Central memory CD8-positive, alpha-beta T cell (primary cell): ENCODE data around the gene ZBTB40.

ENCODE experiments used
- ATAC-seq: fragments of 150-1000 bp; cut with Tn5 transposase; replicated peaks from 2 replicates; pipeline ENCODE4 v1.10.0; 2022; ENCODE audit warnings: mild to moderate bottlenecking, moderate FRiP score, moderate number of reproducible peaks; ENCODE audit not compliant: poor library complexity, severe bottlenecking; ENCODE audit errors: extremely low read depth
- DNase-seq, 2 donors: peaks; one replicate each; pipeline ENCODE4 v3.0.0; 2021; ENCODE audit warnings: low spot score in 2 of 2
- H3K27ac Mint-ChIP-seq: one replicate; pipeline ENCODE4 v1.8.0; 2022; ENCODE audit warnings: low read depth, mild to moderate bottlenecking, moderate library complexity, mixed read lengths
- H3K27me3 Mint-ChIP-seq: one replicate; pipeline ENCODE4 v1.8.0; 2022; ENCODE audit warnings: mixed read lengths
- H3K36me3 Mint-ChIP-seq: one replicate; pipeline ENCODE4 v1.8.0; 2022; ENCODE audit warnings: mild to moderate bottlenecking, moderate library complexity, mixed read lengths; ENCODE audit not compliant: insufficient read depth
- H3K4me1 Mint-ChIP-seq: one replicate; pipeline ENCODE4 v1.8.0; 2022; ENCODE audit warnings: mixed read lengths
- H3K4me3 Mint-ChIP-seq: one replicate; pipeline ENCODE4 v1.8.0; 2022; ENCODE audit warnings: mild to moderate bottlenecking, moderate library complexity, mixed read lengths
- H3K9me3 Mint-ChIP-seq: one replicate; pipeline ENCODE4 v1.8.0; 2022; ENCODE audit warnings: mixed read lengths

Gene ZBTB40

DNA sequence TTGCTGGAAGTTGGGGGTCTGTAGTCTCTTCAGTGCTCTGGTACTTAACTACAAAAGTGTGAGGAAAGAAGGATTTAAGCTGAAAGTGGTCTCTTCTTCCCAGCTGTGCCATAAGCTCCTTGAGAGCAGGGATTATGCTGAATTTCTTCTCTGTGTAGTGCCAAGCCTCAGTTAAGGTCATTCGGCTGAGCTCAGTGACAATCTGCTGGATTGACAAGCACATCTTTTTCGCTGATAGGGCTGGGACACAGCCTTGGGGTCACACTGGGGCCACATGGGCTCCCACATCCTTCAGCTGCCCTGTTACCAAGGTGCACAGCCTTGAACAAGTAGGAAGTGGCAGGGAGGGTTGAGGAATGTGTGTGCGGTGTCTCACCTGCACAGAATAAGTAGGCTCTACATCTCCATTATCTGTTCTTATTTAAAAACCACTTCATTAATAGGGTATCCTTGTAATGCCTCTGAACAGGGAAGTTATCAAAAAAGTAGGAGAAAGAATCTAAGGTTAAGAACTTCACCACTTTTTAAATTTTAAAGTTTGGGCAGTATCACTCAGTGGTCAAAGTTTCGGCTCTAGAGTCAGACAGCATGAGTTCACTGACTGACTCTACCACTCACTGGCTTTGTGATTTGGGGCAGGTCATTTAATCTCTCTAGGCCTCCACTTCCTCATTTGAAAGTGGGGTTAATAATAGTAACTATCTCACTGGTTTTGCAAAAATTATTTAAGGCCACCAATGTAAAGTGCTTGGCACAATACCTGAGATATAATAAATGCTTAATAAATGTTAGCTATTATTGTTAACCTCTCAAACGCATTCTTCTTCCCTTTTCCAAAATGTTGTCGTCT, 10.3 kb downstream of the ZBTB40 start:
- Mint-ChIP-seq H3K27ac (no peak overlapping the region), H3K36me3 (no peaks in the 10 kb centered on the region), H3K9me3 (no peaks in the 10 kb centered on the region), H3K27me3 (no peaks in the 10 kb centered on the region), H3K4me3 (no peak overlapping the region), H3K4me1 (peaks cover 59% of the 10 kb centered on the region)
- ATAC-seq (no peak), DNase-seq (no peak)

DNA sequence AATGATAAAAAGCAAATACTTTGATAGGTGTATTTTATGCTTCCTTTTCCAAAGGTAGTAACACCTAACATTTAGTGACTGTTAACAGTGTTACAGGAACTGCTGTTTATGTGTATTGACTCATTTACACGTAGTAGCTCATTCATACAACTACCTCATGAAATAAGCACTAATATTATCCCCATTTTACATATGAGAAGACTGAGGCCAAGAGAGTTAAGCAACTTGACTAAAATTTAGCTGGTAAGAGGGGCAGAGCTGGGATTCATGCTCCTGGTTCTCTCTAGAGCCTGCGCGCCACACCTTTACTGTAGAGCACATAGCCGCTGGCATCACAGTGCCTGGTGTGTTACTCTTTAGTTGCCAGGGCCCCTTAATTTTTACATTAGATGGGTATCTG, 11.3 kb downstream of the ZBTB40 start:
- no peak for DNase-seq
- H3K27ac Mint-ChIP-seq = no peak overlapping the region
- no peaks in the 10 kb centered on the region for H3K27me3 Mint-ChIP-seq
- H3K36me3 Mint-ChIP-seq = no peaks in the 10 kb centered on the region
- H3K4me1 Mint-ChIP-seq = peaks cover 58% of the 10 kb centered on the region
- no peak for ATAC-seq
- no peaks in the 10 kb centered on the region for H3K9me3 Mint-ChIP-seq
- H3K4me3 Mint-ChIP-seq = no peak overlapping the region

DNA sequence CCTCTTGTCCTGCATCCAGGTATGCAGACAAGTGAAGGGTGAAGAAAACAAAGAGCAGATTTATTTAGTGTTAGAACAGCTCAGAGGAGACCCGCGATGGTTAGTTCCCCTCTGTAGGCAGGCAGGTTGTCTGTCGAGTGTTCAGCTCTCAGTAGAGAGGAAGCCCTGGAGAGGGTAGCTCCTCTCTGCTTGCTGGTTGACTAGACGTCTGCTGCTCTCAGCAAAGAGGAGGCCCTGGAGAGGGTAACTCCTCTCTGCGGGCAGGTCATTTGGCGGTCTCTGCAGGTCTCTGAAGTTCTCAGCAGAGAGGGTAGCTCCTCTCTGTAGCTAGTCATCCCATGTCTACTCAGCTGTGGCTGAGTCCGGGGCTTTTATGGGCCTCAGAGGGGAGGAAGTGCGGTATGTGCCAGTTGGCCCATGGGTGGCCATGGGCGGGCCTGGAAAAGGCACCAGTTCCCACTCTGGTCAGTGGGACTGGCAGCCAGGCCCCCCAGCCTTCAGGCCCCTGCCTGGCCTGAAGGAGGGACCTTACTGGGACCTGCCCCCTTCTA, 13.4 kb downstream of the ZBTB40 start:
- Mint-ChIP-seq H3K4me3 (no peak overlapping the region), H3K27ac (no peak overlapping the region), H3K9me3 (no peaks in the 10 kb centered on the region), H3K36me3 (no peaks in the 10 kb centered on the region), H3K4me1 (peaks cover 48% of the 10 kb centered on the region), H3K27me3 (no peaks in the 10 kb centered on the region)
- ATAC-seq = no peak
- DNase-seq = no peak

DNA sequence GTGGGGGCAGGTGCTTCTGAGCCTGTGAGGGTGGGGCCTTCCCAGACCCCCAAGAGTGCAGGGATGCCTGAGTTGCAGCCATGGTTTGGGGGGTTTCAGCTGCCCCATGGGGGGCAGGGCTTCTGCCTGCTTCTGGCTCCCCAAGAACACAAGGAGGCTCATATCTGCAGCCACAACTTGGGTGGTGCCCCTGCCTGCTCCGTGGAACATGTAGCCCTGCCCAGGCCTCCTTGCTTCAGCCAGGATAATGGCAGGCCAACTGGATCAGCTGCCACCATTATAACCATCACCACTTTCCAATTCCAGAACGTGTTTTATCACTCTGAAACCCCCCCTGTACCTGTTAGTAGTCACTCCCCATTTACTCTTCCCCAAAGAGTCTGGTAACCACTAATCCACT, 14.0 kb downstream of the ZBTB40 start:
- Mint-ChIP-seq H3K9me3 (no peaks in the 10 kb centered on the region), H3K27ac (no peak overlapping the region), H3K4me1 (peaks cover 49% of the 10 kb centered on the region), H3K36me3 (no peaks in the 10 kb centered on the region), H3K4me3 (no peak overlapping the region), H3K27me3 (no peaks in the 10 kb centered on the region)
- no peak for DNase-seq
- ATAC-seq = no peak

DNA sequence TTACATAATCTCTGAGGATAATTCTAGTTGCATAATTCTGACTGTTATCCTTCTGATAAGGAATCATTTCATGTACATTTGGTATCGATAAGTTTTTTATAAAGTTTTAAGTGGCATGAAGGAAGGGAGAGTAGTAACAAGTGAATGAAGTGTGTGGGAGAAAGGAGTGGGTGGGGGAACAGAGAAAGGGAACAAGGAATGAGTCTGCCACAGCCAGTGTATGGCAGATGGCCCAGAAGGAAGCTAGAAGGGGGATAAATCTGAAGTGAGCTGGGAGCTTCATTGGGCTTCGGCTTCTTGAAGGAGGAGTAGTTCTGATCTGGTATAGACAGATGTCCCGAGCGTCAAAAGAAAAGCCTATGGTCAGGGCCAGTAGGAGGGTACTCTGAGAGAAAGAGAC, 18.6 kb downstream of the ZBTB40 start:
- Mint-ChIP-seq H3K27me3 (no peaks in the 10 kb centered on the region), H3K9me3 (no peaks in the 10 kb centered on the region), H3K36me3 (peaks cover 2% of the 10 kb centered on the region), H3K27ac (no peak overlapping the region), H3K4me3 (no peak overlapping the region), H3K4me1 (peaks cover 39% of the 10 kb centered on the region)
- no peak for DNase-seq
- no peak for ATAC-seq

DNA sequence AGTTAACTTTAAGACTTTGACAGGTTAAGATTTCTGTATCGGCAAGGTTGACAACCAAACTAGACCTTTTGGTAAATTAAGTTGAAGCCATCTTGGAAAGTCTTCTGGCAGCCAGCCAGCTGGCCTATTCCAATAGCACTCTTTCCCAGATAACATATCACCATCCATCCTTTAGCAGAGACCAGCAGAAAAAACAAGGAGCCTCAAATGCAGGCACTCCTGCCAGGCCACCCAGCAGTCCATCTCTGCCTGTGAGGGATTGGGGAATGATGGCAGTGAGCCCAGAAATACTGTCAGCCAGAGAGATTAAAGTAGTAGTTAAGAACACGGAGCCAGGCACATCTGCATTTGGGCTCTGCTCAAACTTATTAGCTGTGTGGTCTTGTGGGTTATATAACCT, 19.4 kb downstream of the ZBTB40 start:
- H3K36me3 Mint-ChIP-seq = peaks cover 2% of the 10 kb centered on the region
- no peak overlapping the region for H3K4me3 Mint-ChIP-seq
- ATAC-seq = no peak
- H3K4me1 Mint-ChIP-seq = peaks cover 45% of the 10 kb centered on the region
- no peaks in the 10 kb centered on the region for H3K9me3 Mint-ChIP-seq
- H3K27me3 Mint-ChIP-seq = no peaks in the 10 kb centered on the region
- H3K27ac Mint-ChIP-seq = no peak overlapping the region
- no peak for DNase-seq

DNA sequence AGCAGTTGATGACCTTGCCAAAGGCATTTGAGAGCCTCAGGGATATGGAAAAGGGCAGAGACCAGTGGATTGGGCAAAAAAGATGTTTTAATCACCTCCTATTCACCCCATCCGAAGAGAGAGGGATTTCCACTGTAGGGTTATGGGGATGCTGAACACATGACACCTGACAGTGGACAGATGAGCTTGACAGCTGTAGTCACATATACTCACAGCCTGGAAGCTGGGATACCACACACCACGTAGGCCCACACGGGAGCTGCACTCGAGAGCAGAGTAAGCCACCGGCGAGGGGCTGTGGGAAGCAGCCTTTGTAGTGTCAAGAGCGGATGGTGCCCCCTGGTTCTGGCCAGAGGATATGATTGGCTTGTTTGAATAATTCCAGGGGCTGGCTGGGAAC, 20.0 kb downstream of the ZBTB40 start:
- Mint-ChIP-seq H3K4me3 (no peak overlapping the region), H3K36me3 (peaks cover 2% of the 10 kb centered on the region), H3K27me3 (no peaks in the 10 kb centered on the region), H3K9me3 (no peaks in the 10 kb centered on the region), H3K4me1 (peaks cover 41% of the 10 kb centered on the region), H3K27ac (no peak overlapping the region)
- ATAC-seq (no peak), DNase-seq (no peak)

DNA sequence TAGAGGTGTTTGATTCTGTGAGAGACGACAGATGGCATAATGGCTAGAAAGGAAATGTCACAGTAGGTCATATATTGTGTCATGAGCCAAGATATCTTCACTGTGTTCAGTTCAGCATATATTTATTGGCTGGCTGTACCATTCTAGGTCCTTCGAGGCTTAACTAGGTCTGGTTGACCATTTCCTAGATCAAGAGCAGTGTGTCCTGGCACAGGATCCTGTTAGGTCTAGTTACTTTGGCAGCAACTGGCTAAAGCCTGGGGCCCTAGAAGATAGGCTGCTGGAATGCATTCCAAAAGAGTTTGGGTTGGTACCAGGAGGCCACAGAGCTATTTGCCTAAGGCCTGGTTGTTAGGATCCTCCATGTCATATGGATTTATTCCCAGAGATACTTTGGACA, 20.9 kb downstream of the ZBTB40 start:
- peak overlapping the region; percentile 11 for H3K27ac Mint-ChIP-seq
- no peak for DNase-seq
- no peak for ATAC-seq
- no peak overlapping the region for H3K4me3 Mint-ChIP-seq
- no peaks in the 10 kb centered on the region for H3K9me3 Mint-ChIP-seq
- no peaks in the 10 kb centered on the region for H3K27me3 Mint-ChIP-seq
- peaks cover 2% of the 10 kb centered on the region for H3K36me3 Mint-ChIP-seq
- peaks cover 35% of the 10 kb centered on the region for H3K4me1 Mint-ChIP-seq

DNA sequence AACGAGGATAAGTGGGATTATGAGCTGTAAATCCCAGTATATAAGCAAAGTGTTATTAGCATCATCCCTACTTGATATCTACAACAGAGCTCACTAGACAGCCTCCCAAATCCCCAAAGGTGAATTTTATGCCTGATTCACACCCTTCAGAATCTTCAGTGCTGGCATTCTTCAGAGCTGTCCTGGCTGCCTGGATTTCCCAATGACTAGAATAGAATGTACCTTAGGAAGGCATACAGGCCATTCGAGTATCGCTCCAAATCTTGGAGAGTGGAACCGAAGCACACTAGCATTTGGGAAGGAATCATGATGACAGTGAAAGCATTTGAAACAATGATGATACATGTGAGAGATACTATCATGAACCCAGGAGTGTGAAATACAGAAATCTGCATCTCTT, 22.3 kb downstream of the ZBTB40 start:
- H3K4me1 Mint-ChIP-seq = peaks cover 35% of the 10 kb centered on the region
- H3K27me3 Mint-ChIP-seq = no peaks in the 10 kb centered on the region
- H3K9me3 Mint-ChIP-seq = no peaks in the 10 kb centered on the region
- ATAC-seq = no peak
- no peak for DNase-seq
- H3K36me3 Mint-ChIP-seq = peaks cover 2% of the 10 kb centered on the region
- no peak overlapping the region for H3K27ac Mint-ChIP-seq
- no peak overlapping the region for H3K4me3 Mint-ChIP-seq

DNA sequence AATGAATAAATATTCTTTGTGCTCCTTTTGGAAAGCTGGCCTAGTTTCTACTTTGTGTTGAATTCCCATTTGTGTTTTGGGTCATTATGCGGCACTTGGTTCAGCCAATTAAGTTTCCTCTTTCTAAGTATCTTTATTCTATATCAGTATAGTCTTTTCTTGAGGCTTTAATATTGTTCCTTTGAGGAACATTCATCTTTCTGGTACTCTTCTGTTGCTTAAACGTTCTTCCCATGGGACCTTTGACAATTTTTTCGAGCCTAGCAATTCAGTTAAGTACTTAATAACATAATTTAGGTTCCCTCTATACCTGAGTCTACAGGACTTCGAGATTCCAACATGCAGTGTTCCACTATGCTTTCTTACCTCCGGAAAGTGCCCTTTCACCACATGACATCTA, 24.9 kb downstream of the ZBTB40 start:
- Mint-ChIP-seq H3K27me3 (no peaks in the 10 kb centered on the region), H3K36me3 (peaks cover 4% of the 10 kb centered on the region), H3K27ac (no peak overlapping the region), H3K4me3 (no peak overlapping the region), H3K9me3 (no peaks in the 10 kb centered on the region), H3K4me1 (peaks cover 45% of the 10 kb centered on the region)
- no peak for ATAC-seq
- DNase-seq = no peak

DNA sequence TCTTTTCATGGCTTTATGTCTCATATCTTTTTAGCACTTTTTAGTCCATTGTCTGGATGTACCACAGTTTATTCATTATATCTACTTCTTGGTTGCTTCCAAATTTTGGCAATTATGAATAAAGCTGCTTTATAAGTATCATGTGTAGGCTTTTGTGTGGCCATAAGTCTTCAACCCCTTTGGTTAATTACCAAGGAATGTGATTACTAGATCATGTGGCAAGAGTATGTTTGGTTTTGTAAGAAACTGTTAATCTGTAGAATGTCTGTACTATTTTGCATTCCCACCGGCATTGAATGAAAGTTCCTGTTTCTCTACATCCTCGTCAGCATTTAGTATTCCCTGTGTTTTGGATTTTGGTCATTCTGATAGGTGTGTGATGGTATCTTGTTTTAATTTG, 31.5 kb downstream of the ZBTB40 start:
- H3K4me1 Mint-ChIP-seq = peaks cover 54% of the 10 kb centered on the region
- H3K36me3 Mint-ChIP-seq = peaks cover 5% of the 10 kb centered on the region
- no peak overlapping the region for H3K27ac Mint-ChIP-seq
- DNase-seq (no peak), ATAC-seq (no peak)
- H3K27me3 Mint-ChIP-seq = no peaks in the 10 kb centered on the region
- H3K4me3 Mint-ChIP-seq = no peak overlapping the region
- no peaks in the 10 kb centered on the region for H3K9me3 Mint-ChIP-seq

DNA sequence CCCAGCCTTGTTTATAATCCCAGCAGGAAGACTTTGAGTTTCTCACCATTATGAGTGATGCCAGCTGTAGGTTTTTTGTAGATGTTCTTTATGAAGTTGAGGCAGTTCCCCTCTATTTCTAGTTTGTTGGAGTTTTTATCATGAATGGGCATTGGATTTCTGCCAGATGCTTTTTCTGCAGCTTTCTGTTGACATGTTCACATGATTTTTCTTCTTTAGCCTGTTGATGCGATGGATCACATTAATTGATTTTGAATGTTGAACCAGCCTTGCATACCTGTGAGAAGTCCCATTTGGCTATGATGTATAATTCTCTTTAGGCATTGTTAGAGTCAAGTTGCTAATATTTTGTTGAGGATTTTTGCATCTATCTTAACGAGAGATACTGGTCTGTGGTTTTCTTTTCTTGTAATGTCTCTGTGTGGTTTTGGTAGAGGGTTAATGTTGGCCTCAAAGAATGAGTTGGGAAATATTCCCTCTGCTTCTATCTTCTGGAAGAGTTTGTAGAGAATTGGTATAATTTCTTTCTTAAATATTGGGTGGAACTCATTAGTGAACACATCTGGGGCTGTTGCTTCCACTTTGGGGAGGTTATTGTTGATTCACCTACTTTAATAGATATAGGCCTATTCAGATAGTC, 33.2 kb downstream of the ZBTB40 start:
- DNase-seq (no peak), ATAC-seq (no peak)
- H3K27me3 Mint-ChIP-seq = no peaks in the 10 kb centered on the region
- no peak overlapping the region for H3K27ac Mint-ChIP-seq
- peaks cover 3% of the 10 kb centered on the region for H3K36me3 Mint-ChIP-seq
- no peak overlapping the region for H3K4me3 Mint-ChIP-seq
- H3K9me3 Mint-ChIP-seq = no peaks in the 10 kb centered on the region
- H3K4me1 Mint-ChIP-seq = peaks cover 45% of the 10 kb centered on the region

DNA sequence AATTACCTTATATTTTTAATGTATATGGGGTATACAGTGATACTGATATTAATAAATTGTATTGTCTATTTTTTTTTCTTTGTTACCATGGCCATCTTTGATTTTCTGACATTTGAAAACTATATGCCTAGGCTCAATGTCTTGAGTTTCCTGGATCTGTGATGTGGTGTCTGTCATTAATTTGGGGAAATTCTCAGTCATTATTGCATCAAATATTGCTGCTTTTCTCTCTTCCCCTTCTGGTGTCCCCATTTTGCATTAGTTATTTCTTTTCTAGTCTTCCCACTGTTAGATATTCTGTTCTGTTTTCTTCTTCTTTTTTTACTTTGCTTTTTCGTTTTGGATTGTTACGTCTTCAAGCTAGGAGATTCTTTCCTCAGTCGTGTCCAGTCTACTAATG, 33.8 kb downstream of the ZBTB40 start:
- Mint-ChIP-seq H3K27me3 (no peaks in the 10 kb centered on the region), H3K4me3 (no peak overlapping the region), H3K4me1 (peaks cover 40% of the 10 kb centered on the region), H3K9me3 (no peaks in the 10 kb centered on the region), H3K27ac (no peak overlapping the region), H3K36me3 (peaks cover 6% of the 10 kb centered on the region)
- ATAC-seq (no peak), DNase-seq (no peak)
